Brain microvascular endothelial cell (primary cell): Measurements from ENCODE around the gene IGSF21.

Source experiments
- DNase-seq: peaks from one replicate; pipeline ENCODE4 v3.0.0-alpha.2; 2020
- H3K27ac ChIP-seq: fragments of 250-450 bp; sonication (Bioruptor Pico); 2 replicates; pipeline ENCODE4 v1.5.1; 2020; ENCODE audit warnings: mild to moderate bottlenecking, moderate library complexity
- H3K27me3 ChIP-seq: fragments of 250-450 bp; sonication (Bioruptor Pico); replicated peaks from 2 replicates; pipeline ENCODE4 v1.5.1; 2020; ENCODE audit warnings: mild to moderate bottlenecking
- H3K36me3 ChIP-seq: fragments of 250-450 bp; sonication (Bioruptor Pico); replicated peaks from 2 replicates; pipeline ENCODE4 v1.5.1; 2020; ENCODE audit warnings: mild to moderate bottlenecking
- H3K4me3 ChIP-seq: 2 replicates; pipeline ENCODE4 v1.5.1; 2011; ENCODE audit warnings: low read depth, mild to moderate bottlenecking, control low read depth, low read length, moderate library complexity
- CTCF ChIP-seq: IDR thresholded peaks from 2 replicates; pipeline ENCODE4 v1.5.1; 2011; ENCODE audit warnings: low read depth, mild to moderate bottlenecking, moderate library complexity, low read length, control low read depth, inconsistent platforms; ENCODE audit errors: missing control alignments
- in situ Hi-C: cut with HindIII; loops from 2 replicates; pipeline ENCODE4 v1.10.0; 2017; ENCODE audit warnings: low sequenced_read_pairs, low pct_ligation_motif_present

IGSF21 gene

GRCh38 chr1:18104546-18105100 is 3.0 kb upstream of the IGSF21 start:
- no peak for DNase-seq
- in situ Hi-C loops, result no loop called here
- no peak for TF ChIP-seq CTCF
- no peak overlapping the region for H3K4me3 ChIP-seq
- peaks cover 29% of the 10 kb centered on the region for H3K27me3 ChIP-seq
- H3K27ac ChIP-seq, result no peak overlapping the region
- no peaks in the 10 kb centered on the region for H3K36me3 ChIP-seq

- in situ Hi-C loops, result no loop called here
Observed at GRCh38 chr1:18105196-18105595, 2.4 kb upstream of the IGSF21 start.

GRCh38 chr1:18108299-18109057 is 880 bp downstream of the IGSF21 start:
- TF ChIP-seq CTCF, result no peak
- DNase-seq, result no peak
- no peak overlapping the region for H3K4me3 ChIP-seq
- peaks cover 58% of the 10 kb centered on the region for H3K27me3 ChIP-seq
- H3K27ac ChIP-seq, result no peak overlapping the region
- no peaks in the 10 kb centered on the region for H3K36me3 ChIP-seq
- in situ Hi-C loops, result no loop called here

More at GRCh38 chr1:18105196-18105595, 2.4 kb upstream of the IGSF21 start:
- H3K4me3 ChIP-seq, result no peak overlapping the region
- no peaks in the 10 kb centered on the region for H3K36me3 ChIP-seq
- no peak for DNase-seq
- no peak for TF ChIP-seq CTCF
- peaks cover 34% of the 10 kb centered on the region for H3K27me3 ChIP-seq
- H3K27ac ChIP-seq, result no peak overlapping the region

GRCh38 chr1:18109058-18109755 is 1.6 kb downstream of the IGSF21 start:
- no peak overlapping the region for H3K27ac ChIP-seq
- no peak overlapping the region for H3K4me3 ChIP-seq
- no peaks in the 10 kb centered on the region for H3K36me3 ChIP-seq
- peaks cover 58% of the 10 kb centered on the region for H3K27me3 ChIP-seq
- DNase-seq, result no peak
- in situ Hi-C loops, result no loop called here
- TF ChIP-seq CTCF, result no peak

GRCh38 chr1:18109756-18110597 is 2.4 kb downstream of the IGSF21 start:
- no peaks in the 10 kb centered on the region for H3K36me3 ChIP-seq
- H3K27ac ChIP-seq, result no peak overlapping the region
- in situ Hi-C loops, result no loop called here
- H3K4me3 ChIP-seq, result no peak overlapping the region
- TF ChIP-seq CTCF, result no peak
- peaks cover 58% of the 10 kb centered on the region for H3K27me3 ChIP-seq
- DNase-seq, result no peak
